H1 (cell line): Measurements from ENCODE around the gene E2F3. TPM values are rescaled to one million over a fixed set of nuclear protein-coding genes. Genes with fewer than 3 reads are reported as not detected.

ENCODE experiments used
- CTCF ChIA-PET: fragments of 300-600 bp; sonication (Branson Sonifier 250); formaldehyde crosslinking; loops from one replicate; lab custom pipeline; 2021; ENCODE audit not compliant: partially characterized antibody; lab: Charles Lee
- POLR2A ChIA-PET: fragments of 300-600 bp; sonication (Branson Sonifier 250); formaldehyde crosslinking; loops from one replicate; lab custom pipeline; 2021; ENCODE audit warnings: inconsistent platforms; ENCODE audit not compliant: partially characterized antibody; lab: Charles Lee
- DNase-seq, 2 experiments: peaks; one replicate each; pipeline versions ENCODE4 v3.0.0 to v3.0.0-alpha.2; 2010 to 2022; ENCODE audit warnings: low spot score in 2 of 2, low read depth in 1 of 2, mixed read lengths in 1 of 2
- FAIRE-seq: peaks from 2 replicates; lab custom pipeline; 2011; peaks lifted over from hg19 to GRCh38; lab: Jason Lieb, UNC
- H2AFZ ChIP-seq: 2 replicates; pipeline ENCODE4 v1.8.1; 2012; ENCODE audit warnings: low read length, inconsistent platforms
- H2AK5ac ChIP-seq: 2 replicates; pipeline ENCODE4 v1.6.1; 2013; ENCODE audit warnings: low read depth, low read length
- H2BK120ac ChIP-seq: replicated peaks from 2 replicates; pipeline ENCODE3; 2013; ENCODE audit warnings: low read depth, low read length, inconsistent platforms
- H2BK12ac ChIP-seq: 2 replicates; pipeline ENCODE4 v1.6.1; 2013; ENCODE audit warnings: low read depth, low read length
- H2BK15ac ChIP-seq: 2 replicates; pipeline ENCODE4 v1.6.1; 2013; ENCODE audit warnings: low read length
- H2BK20ac ChIP-seq: 2 replicates; pipeline ENCODE4 v1.6.1; 2013; ENCODE audit warnings: low read length
- H2BK5ac ChIP-seq: 2 replicates; pipeline ENCODE4 v1.6.1; 2013; ENCODE audit warnings: low read depth, low read length
- H3K14ac ChIP-seq: 2 replicates; pipeline ENCODE4 v1.6.1; 2013; ENCODE audit warnings: inconsistent platforms; ENCODE audit not compliant: insufficient read length
- H3K18ac ChIP-seq: 2 replicates; pipeline ENCODE4 v1.6.1; 2013; ENCODE audit warnings: low read length; ENCODE audit errors: extremely low read depth
- H3K23ac ChIP-seq: 2 replicates; pipeline ENCODE4 v1.6.1; 2013; ENCODE audit warnings: inconsistent platforms; ENCODE audit not compliant: insufficient read length
- H3K23me2 ChIP-seq: 2 replicates; pipeline ENCODE4 v1.6.1; 2013; ENCODE audit warnings: low read depth, low read length
- H3K27ac ChIP-seq: 2 replicates; pipeline ENCODE4 v1.6.1; 2011; ENCODE audit warnings: low read depth, low read length, inconsistent platforms
- H3K27me3 ChIP-seq, 4 experiments: replicated peaks in 1 of 4; 1 replicate in 1 of 4; 2 replicates in 3 of 4; pipeline versions ENCODE4 v1.6.1 to v1.8.1; 2011 to 2013; ENCODE audit warnings: low read length in 3 of 4, mild to moderate bottlenecking in 3 of 4, inconsistent platforms in 2 of 4, mixed read lengths in 2 of 4, moderate library complexity in 1 of 4; ENCODE audit not compliant: control insufficient read depth in 3 of 4, insufficient read depth in 3 of 4; ENCODE audit errors: extremely low read depth in 1 of 4
- H3K36me3 ChIP-seq, 4 experiments: 2 replicates each; pipeline versions ENCODE4 v1.6.1 to v1.8.1; 2011 to 2013; ENCODE audit warnings: mild to moderate bottlenecking in 4 of 4, low read length in 3 of 4, moderate library complexity in 2 of 4, control low read depth in 1 of 4, inconsistent platforms in 1 of 4; ENCODE audit not compliant: insufficient read depth in 4 of 4, control insufficient read depth in 2 of 4
- H3K4ac ChIP-seq: replicated peaks from 2 replicates; pipeline ENCODE3; 2013; ENCODE audit warnings: low read length, low read depth, mixed read lengths, inconsistent platforms; ENCODE audit not compliant: insufficient read length
- H3K4me1 ChIP-seq, 4 experiments: replicated peaks in 1 of 4; 1 replicate in 1 of 4; 2 replicates in 3 of 4; pipeline versions ENCODE4 v1.6.1 to v1.8.1; 2011 to 2013; ENCODE audit warnings: low read length in 3 of 4, inconsistent platforms in 2 of 4, mixed read lengths in 1 of 4; ENCODE audit not compliant: insufficient read depth in 4 of 4, control insufficient read depth in 3 of 4
- H3K4me2 ChIP-seq, 2 experiments: 2 replicates each; pipeline versions ENCODE4 v1.6.1 to v1.8.1; 2011 to 2013; ENCODE audit warnings: low read depth in 2 of 2, low read length in 2 of 2, control low read depth in 1 of 2, inconsistent platforms in 1 of 2, mild to moderate bottlenecking in 1 of 2; ENCODE audit not compliant: insufficient read depth in 1 of 2
- H3K4me3 ChIP-seq, 4 experiments: fragments of 200-600, 300-600 bp in 1 of 4; sonication (generic), shearing (Covaris generic), sonication (Bioruptor Twin) in 1 of 4; 2 replicates each; pipeline versions ENCODE4 v1.5.1 to v1.8.1; 2011 to 2016; ENCODE audit warnings: low read length in 4 of 4, low read depth in 3 of 4, control low read depth in 2 of 4, inconsistent platforms in 2 of 4, mild to moderate bottlenecking in 2 of 4, mixed read lengths in 1 of 4, moderate library complexity in 1 of 4; ENCODE audit not compliant: insufficient read depth in 2 of 4; ENCODE audit errors: extremely low read depth in 1 of 4
- H3K56ac ChIP-seq: replicated peaks from 2 replicates; pipeline ENCODE3; 2013; ENCODE audit warnings: low read depth, mild to moderate bottlenecking, mixed read lengths, low read length, inconsistent platforms; ENCODE audit not compliant: insufficient read length
- H3K79me1 ChIP-seq: 2 replicates; pipeline ENCODE4 v1.6.1; 2013; ENCODE audit warnings: low read depth, low read length, control low read depth
- H3K79me2 ChIP-seq, 2 experiments: 2 replicates each; pipeline versions ENCODE4 v1.6.1 to v1.8.1; 2012 to 2013; ENCODE audit warnings: low read length in 2 of 2, mild to moderate bottlenecking in 2 of 2, inconsistent platforms in 1 of 2; ENCODE audit not compliant: insufficient read depth in 2 of 2, control insufficient read depth in 1 of 2
- H3K9ac ChIP-seq, 4 experiments: replicated peaks in 1 of 4; 1 replicate in 1 of 4; 2 replicates in 3 of 4; pipeline versions ENCODE4 v1.6.1 to v1.8.1; 2011 to 2013; ENCODE audit warnings: low read depth in 3 of 4, low read length in 3 of 4, control low read depth in 2 of 4, mild to moderate bottlenecking in 2 of 4, moderate library complexity in 2 of 4, inconsistent platforms in 1 of 4; ENCODE audit errors: extremely low read depth in 1 of 4
- H3K9me3 ChIP-seq, 2 experiments: 2 replicates each; pipeline versions ENCODE4 v1.6.1 to v1.8.1; 2012 to 2013; ENCODE audit warnings: mild to moderate bottlenecking in 2 of 2, moderate library complexity in 2 of 2, control low read depth in 1 of 2, inconsistent platforms in 1 of 2, low read depth in 1 of 2, low read length in 1 of 2, mixed read lengths in 1 of 2; ENCODE audit not compliant: insufficient read depth in 2 of 2
- H4K20me1 ChIP-seq, 2 experiments: replicated peaks in 1 of 2; 2 replicates each; pipeline versions ENCODE3 to v1.8.1; 2011 to 2013; ENCODE audit warnings: inconsistent platforms in 2 of 2, low read length in 2 of 2, mild to moderate bottlenecking in 1 of 2; ENCODE audit not compliant: insufficient read depth in 2 of 2, control insufficient read depth in 1 of 2
- H4K5ac ChIP-seq: 2 replicates; pipeline ENCODE4 v1.6.1; 2013; ENCODE audit warnings: low read length, low read depth, mixed read lengths, inconsistent platforms; ENCODE audit not compliant: insufficient read length
- H4K8ac ChIP-seq: 2 replicates; pipeline ENCODE4 v1.8.0; 2013; ENCODE audit warnings: mild to moderate bottlenecking, moderate library complexity, low read length, inconsistent platforms; ENCODE audit not compliant: insufficient read depth; ENCODE audit errors: extremely low read depth
- H4K91ac ChIP-seq: replicated peaks from 2 replicates; pipeline ENCODE3; 2013; ENCODE audit warnings: low read length, mixed read lengths, inconsistent platforms; ENCODE audit not compliant: insufficient read length
- NANOG ChIP-seq: IDR thresholded peaks from 2 replicates; pipeline ENCODE4 v1.6.1; 2011; ENCODE audit warnings: low read length, low read depth, mild to moderate bottlenecking, inconsistent platforms; ENCODE audit not compliant: insufficient read depth, poor library complexity, severe bottlenecking
- RNF2 ChIP-seq: fragments of 200-900, 300-1000 bp; sonication (generic); IDR thresholded peaks from 2 replicates; pipeline ENCODE4 v1.7.1; 2016; ENCODE audit warnings: borderline replicate concordance, low read depth, mild to moderate bottlenecking, antibody characterized with exemption, low read length; ENCODE audit not compliant: poor library complexity, severe bottlenecking; ENCODE audit errors: missing control alignments
- WGBS, 2 experiments: shearing (Covaris generic) in 1 of 2; methylation state at CpG; one replicate each; pipeline versions ENCODE4 v1.1.6 to v1.1.7; 2013 to 2015; ENCODE audit warnings: low lambda C conversion rate in 2 of 2, mixed read lengths in 2 of 2, inconsistent platforms in 1 of 2, low coverage in 1 of 2, missing lambda C conversion rate in 1 of 2; ENCODE audit not compliant: insufficient replicate concordance in 2 of 2, insufficient coverage in 1 of 2, insufficient read length in 1 of 2; ENCODE audit errors: extremely low coverage in 1 of 2, missing lambda C conversion rate in 1 of 2; 5-methylcytosine and 5-hydroxymethylcytosine counted together
- polyA plus RNA-seq, 7 experiments: library from polyadenylated mRNA; depleted of rRNA in 3 of 7; stranded (reverse) in 5 of 7; unstranded in 2 of 7; fragments of >200 nt in 5 of 7; fragments of 200-250 nt in 2 of 7; gene quantifications; 1 replicate in 5 of 7; 2 replicates in 1 of 7; 4 replicates in 1 of 7; pipeline versions ENCODE4 v1.2.1 to v1.2.3, GENCODE V29; 2011 to 2013; ENCODE audit warnings: missing spikeins in 2 of 7, mixed read lengths in 2 of 7
- total RNA-seq: library from RNA; stranded (reverse); fragmentation: NEBNext Ultra II Directional; extraction: Animal tissue kit (Norgen Biotek cat#: 25700); gene quantifications from 2 replicates; pipeline ENCODE4 v1.2.1, GENCODE V29; 2021

Gene E2F3
- total and polyA plus RNA-seq, 2 of the 8 experiments (the other 6 are each of a cell fraction or from before 2014, with no cell fraction given): 14.9 to 42.2 TPM

DNA sequence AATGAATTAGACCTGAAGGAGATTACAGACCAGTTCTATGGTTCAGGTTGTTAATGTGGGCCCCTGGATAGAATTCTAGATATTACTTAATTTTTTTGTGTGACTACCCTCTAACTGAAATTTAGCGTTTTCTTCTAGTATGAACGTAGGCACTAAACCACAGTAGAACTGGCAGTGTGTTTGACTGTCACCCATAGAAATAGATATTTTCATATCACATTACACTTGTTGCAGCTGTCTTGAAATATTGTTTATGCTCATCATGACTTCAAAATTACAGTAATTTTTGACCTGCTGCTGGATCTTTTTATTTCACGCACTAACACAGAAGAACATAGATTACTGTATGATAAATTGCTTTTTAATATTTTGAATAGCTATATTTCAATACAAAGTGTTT, 31.6 kb downstream of the E2F3 start:
- peaks cover 12% of the 10 kb centered on the region for H3K79me1 ChIP-seq
- H4K91ac ChIP-seq: no peak overlapping the region
- ChIA-PET POLR2A (no interaction called here), CTCF (interaction anchor here (1.1 kb wide), 1 partner anchor 96 kb away, joined by 6 read pairs; no protein-coding TSS in a partner anchor)
- peaks cover 7 to 94% of the 10 kb centered on the region in 2 experiments for H3K79me2 ChIP-seq
- no peaks in the 10 kb centered on the region for H3K23me2 ChIP-seq
- no peak overlapping the region for H3K14ac ChIP-seq
- H2BK5ac ChIP-seq: no peak overlapping the region
- peaks cover 0 to 6% (median 4%) of the 10 kb centered on the region in 4 experiments; a peak in 4 of 8 replicates for H3K36me3 ChIP-seq
- WGBS, 2 experiments: 94% methylated on average over 3 of the region's 3 CpGs; no CpG with 5 or more reads in 1 of the 2 experiments
- FAIRE-seq (no peak), DNase-seq (no peak)
- no peak overlapping the region for H2BK120ac ChIP-seq
- H3K4ac ChIP-seq: no peak overlapping the region
- peaks cover 0 to under 1% (median 0%) of the 10 kb centered on the region in 4 experiments; a peak in 1 of 7 replicates for H3K4me1 ChIP-seq
- H2AFZ ChIP-seq: no peak overlapping the region
- H4K20me1 ChIP-seq: peaks cover 5 to 25% of the 10 kb centered on the region in 2 experiments
- H3K9ac ChIP-seq: no peak overlapping the region
- no peak for TF ChIP-seq RNF2
- TF ChIP-seq NANOG: no peak
- H3K23ac ChIP-seq: no peak overlapping the region
- H3K27me3 ChIP-seq: no peaks in the 10 kb centered on the region
- no peak overlapping the region for H3K27ac ChIP-seq
- H2BK15ac ChIP-seq: no peak overlapping the region
- no peak overlapping the region for H3K18ac ChIP-seq
- no peak overlapping the region for H4K8ac ChIP-seq
- H3K4me2 ChIP-seq: no peak overlapping the region
- H2AK5ac ChIP-seq: no peak overlapping the region
- H3K4me3 ChIP-seq: no peak overlapping the region
- H3K56ac ChIP-seq: no peak overlapping the region
- H4K5ac ChIP-seq: no peak overlapping the region
- H2BK20ac ChIP-seq: no peak overlapping the region
- H3K9me3 ChIP-seq: no peaks in the 10 kb centered on the region
- no peak overlapping the region for H2BK12ac ChIP-seq
